Measurements from ENCODE around the gene OR10A2. TPM values are rescaled to one million over a fixed set of nuclear protein-coding genes. Genes with fewer than 3 reads are reported as not detected.
"Not testable (repeated sequence)": the region's sequence is repeated elsewhere in the genome, so short reads cannot be mapped to it uniquely, and the experiment has no call there.

The OR10A2 gene
- total and polyA plus RNA-seq, 10 of the 15 experiments (the other 5 are each of a cell fraction or from before 2014, with no cell fraction given) = 0.04 to 0.06 TPM; not detected in 8

DNA sequence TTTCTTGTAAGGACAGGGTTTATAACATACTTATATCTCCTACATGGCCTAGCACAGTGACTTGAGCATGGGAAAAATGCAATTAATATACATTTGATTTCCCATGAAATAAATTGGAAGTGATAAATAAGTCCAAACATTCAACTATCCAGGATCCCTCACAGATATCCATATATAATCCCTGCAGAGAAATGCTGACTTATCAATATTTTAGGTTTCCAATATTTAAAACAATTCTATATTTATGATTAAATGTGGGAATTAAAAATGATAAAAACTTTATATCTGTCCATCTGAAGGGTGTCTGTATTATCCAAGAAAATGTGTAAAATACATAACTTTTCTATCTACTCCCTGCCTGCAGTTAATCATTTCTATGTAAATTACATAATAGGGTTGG is 19.9 kb downstream of the OR10A2 start (continued):
- TF ChIP-seq, protein P1, sequence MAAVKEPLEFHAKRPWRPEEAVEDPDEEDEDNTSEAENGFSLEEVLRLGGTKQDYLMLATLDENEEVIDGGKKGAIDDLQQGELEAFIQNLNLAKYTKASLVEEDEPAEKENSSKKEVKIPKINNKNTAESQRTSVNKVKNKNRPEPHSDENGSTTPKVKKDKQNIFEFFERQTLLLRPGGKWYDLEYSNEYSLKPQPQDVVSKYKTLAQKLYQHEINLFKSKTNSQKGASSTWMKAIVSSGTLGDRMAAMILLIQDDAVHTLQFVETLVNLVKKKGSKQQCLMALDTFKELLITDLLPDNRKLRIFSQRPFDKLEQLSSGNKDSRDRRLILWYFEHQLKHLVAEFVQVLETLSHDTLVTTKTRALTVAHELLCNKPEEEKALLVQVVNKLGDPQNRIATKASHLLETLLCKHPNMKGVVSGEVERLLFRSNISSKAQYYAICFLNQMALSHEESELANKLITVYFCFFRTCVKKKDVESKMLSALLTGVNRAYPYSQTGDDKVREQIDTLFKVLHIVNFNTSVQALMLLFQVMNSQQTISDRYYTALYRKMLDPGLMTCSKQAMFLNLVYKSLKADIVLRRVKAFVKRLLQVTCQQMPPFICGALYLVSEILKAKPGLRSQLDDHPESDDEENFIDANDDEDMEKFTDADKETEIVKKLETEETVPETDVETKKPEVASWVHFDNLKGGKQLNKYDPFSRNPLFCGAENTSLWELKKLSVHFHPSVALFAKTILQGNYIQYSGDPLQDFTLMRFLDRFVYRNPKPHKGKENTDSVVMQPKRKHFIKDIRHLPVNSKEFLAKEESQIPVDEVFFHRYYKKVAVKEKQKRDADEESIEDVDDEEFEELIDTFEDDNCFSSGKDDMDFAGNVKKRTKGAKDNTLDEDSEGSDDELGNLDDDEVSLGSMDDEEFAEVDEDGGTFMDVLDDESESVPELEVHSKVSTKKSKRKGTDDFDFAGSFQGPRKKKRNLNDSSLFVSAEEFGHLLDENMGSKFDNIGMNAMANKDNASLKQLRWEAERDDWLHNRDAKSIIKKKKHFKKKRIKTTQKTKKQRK (IDR thresholded peaks at IDR 0.05; ENCODE audit: low read depth, low read length) = no peak
- TF ChIP-seq SMC3 (IDR thresholded peaks at IDR 0.05; ENCODE audit: borderline replicate concordance, low read length) = no peak
- no peak for TF ChIP-seq HDAC2 (IDR thresholded peaks at IDR 0.05)
- no peak for TF ChIP-seq YBX1 (IDR thresholded peaks at IDR 0.05)
- TF ChIP-seq BACH1 (IDR thresholded peaks at IDR 0.05; ENCODE audit: borderline replicate concordance) = no peak
- no peak for TF ChIP-seq CHD2 (IDR thresholded peaks at IDR 0.05; ENCODE audit: borderline replicate concordance, low read depth, low read length)
- TF ChIP-seq BCL11A (IDR thresholded peaks at IDR 0.05; ENCODE audit: low read depth, low read length) = no peak
- no peak for TF ChIP-seq JUND (IDR thresholded peaks at IDR 0.05; ENCODE audit: low read depth, low read length)
- TF ChIP-seq TCF7 (IDR thresholded peaks at IDR 0.05; ENCODE audit: borderline replicate concordance) = no peak

DNA sequence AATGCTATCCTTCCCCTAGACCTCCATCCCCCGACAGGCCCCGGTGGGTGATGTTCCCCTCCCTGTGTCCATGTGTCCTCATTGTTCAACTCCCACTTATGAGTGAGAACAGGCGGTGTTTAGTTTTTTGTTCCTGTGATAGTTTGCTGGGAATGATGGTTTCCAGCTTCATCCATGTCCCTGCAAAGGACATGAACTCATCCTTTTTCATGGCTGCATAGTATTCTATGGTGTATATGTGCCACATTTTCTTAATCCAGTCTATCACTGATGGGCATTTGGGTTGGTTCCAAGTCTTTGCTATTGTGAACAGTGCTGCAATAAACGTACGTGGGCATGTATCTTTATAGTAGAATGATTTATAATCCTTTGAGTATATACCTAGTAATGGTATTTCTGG is 24.9 kb downstream of the OR10A2 start:
- ATAC-seq; H2AFZ ChIP-seq (ENCODE audit: control insufficient read depth, low read depth, low read length); H4K20me1 ChIP-seq (ENCODE audit: control insufficient read depth, insufficient read depth); H3K4me3 ChIP-seq; H3K4me2 ChIP-seq (ENCODE audit: control insufficient read depth, insufficient read depth); DNase-seq (ENCODE audit: low read depth, low spot score); CTCF ChIA-PET; H3K9ac ChIP-seq (ENCODE audit: control insufficient read depth, insufficient read depth, low read length); BruUV-seq (replicated peaks); in situ Hi-C loops (cut with MboI); H3K36me3 ChIP-seq (ENCODE audit: control insufficient read depth in 2 of 2, insufficient read depth in 2 of 2, low read length in 1 of 2); FAIRE-seq; H3K9me3 ChIP-seq (replicated peaks; ENCODE audit: control insufficient read depth, insufficient read depth, low read length); H3K27me3 ChIP-seq (replicated peaks in 1 of 2; ENCODE audit: control insufficient read depth in 2 of 2, insufficient read depth in 2 of 2, low read length in 1 of 2); H3K27ac ChIP-seq (ENCODE audit: control insufficient read depth, insufficient read depth); intact Hi-C loops (cut with micrococcal nuclease; ENCODE audit: unreplicated experiment); RAD21 ChIA-PET (ENCODE audit: unreplicated experiment); POLR2A ChIA-PET; H3K4me1 ChIP-seq (ENCODE audit: control insufficient read depth, insufficient read depth, low read length); SMC1A ChIA-PET (ENCODE audit: uncharacterized antibody, unreplicated experiment); H3K79me2 ChIP-seq (ENCODE audit: control insufficient read depth, insufficient read depth, low read length): not testable (repeated sequence)
- 65% methylated on average over 5 of the region's 5 CpGs for WGBS (ENCODE audit: insufficient coverage, insufficient replicate concordance, low lambda C conversion rate, missing lambda C conversion rate)
